HEK293T (cell line): ENCODE results near the gene ACCSL.

Experiments
- CTCF ChIA-PET: fragments of 350-600 bp; formaldehyde crosslinking; extraction: SDS; loops from one replicate; lab custom pipeline; 2021; ENCODE audit warnings: antibody characterized with exemption, inconsistent platforms; lab: Yijun Ruan, JAX
- POLR2A ChIA-PET: fragments of 350-600 bp; formaldehyde crosslinking; extraction: SDS; loops from one replicate; lab custom pipeline; 2020; ENCODE audit warnings: antibody characterized with exemption, inconsistent platforms; lab: Yijun Ruan, JAX
- DNase-seq: peaks from one replicate; pipeline ENCODE4 v3.0.0; 2012; ENCODE audit warnings: mixed read lengths; ENCODE audit errors: extremely low spot score
- ARNT ChIP-seq: fragments of 450-650 bp; IDR thresholded peaks from 2 replicates; pipeline ENCODE4 v1.6.1; 2017; ENCODE audit warnings: mild to moderate bottlenecking
- BHLHE40 ChIP-seq: fragments of 450-650 bp; IDR thresholded peaks from 2 replicates; pipeline ENCODE4 v1.6.1; 2016; ENCODE audit warnings: mild to moderate bottlenecking, moderate library complexity, borderline replicate concordance
- CTBP1 ChIP-seq: fragments of 450-650 bp; IDR thresholded peaks from 2 replicates; pipeline ENCODE4 v1.6.1; 2016; ENCODE audit warnings: borderline replicate concordance
- ELF4 ChIP-seq: fragments of 450-650 bp; IDR thresholded peaks from 2 replicates; pipeline ENCODE4 v1.6.1; 2017; ENCODE audit warnings: antibody characterized with exemption
- FOXM1 ChIP-seq: fragments of 450-650 bp; IDR thresholded peaks from 2 replicates; pipeline ENCODE4 v1.6.1; 2017; ENCODE audit warnings: mild to moderate bottlenecking, borderline replicate concordance
- HDGF ChIP-seq: fragments of 450-650 bp; IDR thresholded peaks from 2 replicates; pipeline ENCODE4 v1.6.1; 2017; ENCODE audit warnings: antibody characterized with exemption, borderline replicate concordance
- LEF1 ChIP-seq: fragments of 450-650 bp; IDR thresholded peaks from 2 replicates; pipeline ENCODE4 v1.6.1; 2017; ENCODE audit warnings: mild to moderate bottlenecking, borderline replicate concordance
- NFRKB ChIP-seq: fragments of 450-650 bp; IDR thresholded peaks from 2 replicates; pipeline ENCODE4 v1.6.1; 2016; ENCODE audit warnings: mild to moderate bottlenecking, moderate library complexity
- SP1 ChIP-seq: fragments of 450-650 bp; IDR thresholded peaks from 2 replicates; pipeline ENCODE4 v1.6.1; 2017
- SUZ12 ChIP-seq: fragments of 450-650 bp; IDR thresholded peaks from 2 replicates; pipeline ENCODE4 v1.6.1; 2016; ENCODE audit warnings: mild to moderate bottlenecking
- TF ChIP-seq, protein P1 (sequence below): fragments of 450-650 bp; IDR thresholded peaks from 2 replicates; pipeline ENCODE4 v1.6.1; 2016

The ACCSL gene

GRCh38 chr11:44104481-44105294, 56.9 kb downstream of the ACCSL start:
- TF ChIP-seq LEF1: no peak
- no peak for TF ChIP-seq BHLHE40
- no peak for TF ChIP-seq NFRKB
- TF ChIP-seq SUZ12: no peak
- no peak for TF ChIP-seq FOXM1
- no peak for TF ChIP-seq CTBP1
- ChIA-PET CTCF (interaction anchor here (0.6 to 2.4 kb wide), 4 partner anchors 10 to 74 kb away, joined by 3 to 16 read pairs (median 4); partner anchors contain the start of gene EXT2), POLR2A (interaction anchor here (1.3 kb wide), 1 partner anchor 9 kb away, joined by 4 read pairs; the partner anchor contains the start of gene EXT2)
- no peak for DNase-seq

DNA sequence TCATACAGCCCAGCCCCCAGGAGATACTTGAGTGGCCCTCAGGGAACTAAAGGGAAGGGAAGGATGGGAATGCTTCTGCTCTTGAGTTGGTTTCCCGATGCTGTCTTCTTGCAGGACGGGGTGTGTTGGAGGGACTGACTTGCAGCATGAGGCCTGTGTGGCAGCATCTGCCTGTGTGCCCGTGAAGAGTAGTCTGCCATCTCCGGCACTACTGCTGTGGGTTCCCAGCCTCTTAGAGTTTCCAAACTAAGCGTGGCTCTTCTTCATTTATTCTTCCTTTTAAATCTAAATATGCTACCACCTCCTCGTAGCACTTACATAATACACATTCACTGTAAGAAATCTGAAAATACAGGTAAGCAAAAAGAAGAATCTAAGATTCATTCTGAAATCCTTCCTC, 60.5 kb downstream of the ACCSL start:
- DNase-seq: no peak
- ChIA-PET POLR2A (no interaction called here), CTCF (no interaction called here)
- TF ChIP-seq HDGF: no peak
- no peak for TF ChIP-seq SP1
- no peak for TF ChIP-seq ARNT
- TF ChIP-seq CTBP1: no peak
- TF ChIP-seq SUZ12: no peak
- TF ChIP-seq ELF4: no peak
- TF ChIP-seq, protein P1, sequence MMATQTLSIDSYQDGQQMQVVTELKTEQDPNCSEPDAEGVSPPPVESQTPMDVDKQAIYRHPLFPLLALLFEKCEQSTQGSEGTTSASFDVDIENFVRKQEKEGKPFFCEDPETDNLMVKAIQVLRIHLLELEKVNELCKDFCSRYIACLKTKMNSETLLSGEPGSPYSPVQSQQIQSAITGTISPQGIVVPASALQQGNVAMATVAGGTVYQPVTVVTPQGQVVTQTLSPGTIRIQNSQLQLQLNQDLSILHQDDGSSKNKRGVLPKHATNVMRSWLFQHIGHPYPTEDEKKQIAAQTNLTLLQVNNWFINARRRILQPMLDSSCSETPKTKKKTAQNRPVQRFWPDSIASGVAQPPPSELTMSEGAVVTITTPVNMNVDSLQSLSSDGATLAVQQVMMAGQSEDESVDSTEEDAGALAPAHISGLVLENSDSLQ: no peak
